Esophagus squamous epithelium (tissue), 5 donors: ENCODE results near the gene CACNA1F. TPM values are rescaled to one million over a fixed set of nuclear protein-coding genes. Genes with fewer than 3 reads are reported as not detected.

ENCODE experiments used
- DNase-seq: peaks from one replicate; lab custom pipeline; 2025; lab: John Stamatoyannopoulos, UW
- H3K27ac ChIP-seq, 4 donors: fragments of 200-600 bp; sonication (generic); one replicate each; pipeline ENCODE4 v1.5.1; 2016 to 2019; ENCODE audit warnings: mild to moderate bottlenecking in 1 of 4
- H3K27me3 ChIP-seq, 4 donors: fragments of 200-600 bp; sonication (generic); 1 replicate in 3 of 4; 2 replicates in 1 of 4; pipeline versions ENCODE4 v1.5.1 to v1.6.0; 2017 to 2021; ENCODE audit warnings: antibody characterized with exemption in 1 of 4
- H3K36me3 ChIP-seq, 3 donors: fragments of 200-600 bp; sonication (generic); one replicate each; pipeline ENCODE4 v1.5.1; 2016 to 2019
- H3K4me1 ChIP-seq, 3 donors: fragments of 200-600 bp; sonication (generic); one replicate each; pipeline ENCODE4 v1.5.1; 2017 to 2019
- H3K4me3 ChIP-seq, 4 donors: fragments of 200-600 bp; sonication (generic); 1 replicate in 3 of 4; 2 replicates in 1 of 4; pipeline ENCODE4 v1.5.1; 2016 to 2019; ENCODE audit warnings: mild to moderate bottlenecking in 2 of 4, moderate library complexity in 1 of 4
- H3K9me3 ChIP-seq, 3 donors: fragments of 200-600 bp; sonication (generic); one replicate each; pipeline ENCODE4 v1.5.1; 2016 to 2019
- CTCF ChIP-seq, 6 experiments: fragments of 450-650 bp in 4 of 6; fragments of 200-600 bp in 2 of 6; sonication (generic) in 2 of 6; IDR thresholded peaks; one replicate each; pipeline ENCODE4 v1.5.1; 2016 to 2019; ENCODE audit warnings: antibody characterized with exemption in 6 of 6, mild to moderate bottlenecking in 4 of 6, moderate library complexity in 4 of 6
- POLR2A ChIP-seq, 4 donors: fragments of 450-650 bp; IDR thresholded peaks; one replicate each; pipeline ENCODE4 v1.6.1; 2017; ENCODE audit warnings: antibody characterized with exemption in 4 of 4, mild to moderate bottlenecking in 4 of 4, moderate library complexity in 3 of 4
- WGBS, 2 donors: methylation state at CpG; one replicate each; pipeline ENCODE4 v1.1.5; 2018; 5-methylcytosine and 5-hydroxymethylcytosine counted together
- intact Hi-C: fragments of 100-400 bp; cut with DNase I; formaldehyde crosslinking; loops from one replicate; pipeline ENCODE4 v1.15.0; 2022
- total RNA-seq, 4 donors: library from RNA; depleted of rRNA; stranded (reverse); fragments of >200 nt; gene quantifications; one replicate each; pipeline ENCODE4 v1.1.0, GENCODE V29; 2016
- donor health status: DM: yes; HTN: yes; CAD: no.

The CACNA1F gene
- total RNA-seq, 4 donors from 2014 or later, result 0.38 TPM; not detected in 3

DNA sequence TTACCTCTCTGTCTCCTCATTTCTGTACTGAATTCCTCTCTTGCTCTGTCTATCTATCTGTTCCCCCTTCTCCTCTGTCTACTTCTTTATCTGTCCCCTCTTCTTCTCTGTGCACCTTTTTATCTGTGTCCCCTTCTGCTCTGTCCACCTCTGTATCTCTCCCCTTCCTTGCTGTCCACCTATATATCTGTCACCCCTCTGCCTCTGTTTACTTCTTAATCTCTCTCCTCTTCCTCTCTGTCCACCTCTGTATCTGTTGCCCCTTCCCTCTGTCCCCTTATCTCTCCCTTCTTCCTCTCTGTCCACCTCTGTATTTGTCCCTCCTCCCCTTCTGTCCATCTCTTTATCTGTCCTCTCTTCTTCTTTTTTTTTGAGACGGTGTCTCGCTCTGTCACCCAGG is 11.1 kb upstream of the CACNA1F start:
- Histone ChIP-seq H3K9me3 (no peaks in the 10 kb centered on the region), H3K27ac (no peak overlapping the region), H3K27me3 (no peaks in the 10 kb centered on the region), H3K36me3 (peaks cover 0 to 73% (median 6%) of the 10 kb centered on the region in 3 donors), H3K4me1 (no peaks in the 10 kb centered on the region), H3K4me3 (no peak overlapping the region)
- no peak for DNase-seq
- 88 to 90% methylated on average over 2 of the region's 2 CpGs for WGBS, 2 donors
- intact Hi-C loops, result no loop called here
- TF ChIP-seq POLR2A (IDR thresholded peaks at IDR 0.05) (no peak), CTCF (IDR thresholded peaks at IDR 0.05) (no peak)

DNA sequence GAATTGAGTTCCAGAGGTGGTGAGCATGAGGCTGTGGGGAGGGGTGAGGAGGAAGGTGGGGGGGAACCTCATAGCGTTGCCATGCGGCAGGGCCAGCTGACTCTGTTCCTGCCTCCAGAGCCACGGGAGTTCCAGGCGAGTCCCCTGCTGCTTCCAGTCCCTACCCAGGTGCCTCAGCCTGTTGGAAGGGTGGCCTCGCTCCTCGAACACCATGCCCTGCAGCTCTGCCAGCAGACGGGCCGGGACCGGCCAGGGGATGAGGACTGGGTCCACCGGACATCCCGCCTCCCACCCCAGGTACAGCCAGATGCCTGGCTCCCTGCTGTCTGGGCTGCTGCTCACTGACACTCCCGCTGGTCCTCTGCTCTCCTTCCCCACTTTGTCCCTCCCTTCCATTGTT is 10.0 kb upstream of the CACNA1F start:
- TF ChIP-seq POLR2A (IDR thresholded peaks at IDR 0.05), result no peak
- TF ChIP-seq CTCF (IDR thresholded peaks at IDR 0.05), result no peak
- WGBS, 2 donors, result 78 to 86% methylated on average over 1 to 5 of the region's 12 CpGs
- H3K4me3 ChIP-seq, result no peak overlapping the region
- H3K4me1 ChIP-seq, result no peaks in the 10 kb centered on the region
- no peaks in the 10 kb centered on the region for H3K9me3 ChIP-seq
- intact Hi-C loops, result no loop called here
- no peaks in the 10 kb centered on the region for H3K27me3 ChIP-seq
- no peak for DNase-seq
- no peak overlapping the region for H3K27ac ChIP-seq
- H3K36me3 ChIP-seq, result peaks cover 0 to 62% (median 0%) of the 10 kb centered on the region in 3 donors

- Histone ChIP-seq H3K27me3 (no peaks in the 10 kb centered on the region), H3K9me3 (no peaks in the 10 kb centered on the region), H3K4me3 (no peak overlapping the region), H3K4me1 (no peaks in the 10 kb centered on the region), H3K27ac (no peak overlapping the region), H3K36me3 (peaks cover 0 to 57% (median 0%) of the 10 kb centered on the region in 3 donors)
- TF ChIP-seq POLR2A (IDR thresholded peaks at IDR 0.05) (no peak), CTCF (IDR thresholded peaks at IDR 0.05) (no peak)
- intact Hi-C loops, result no loop called here
- DNase-seq, result no peak
- WGBS, 2 donors, result 70 to 79% methylated on average over 3 to 9 of the region's 12 CpGs
Measured at GRCh38 chrX:49242545-49243066, 9.5 kb upstream of the CACNA1F start.

DNA sequence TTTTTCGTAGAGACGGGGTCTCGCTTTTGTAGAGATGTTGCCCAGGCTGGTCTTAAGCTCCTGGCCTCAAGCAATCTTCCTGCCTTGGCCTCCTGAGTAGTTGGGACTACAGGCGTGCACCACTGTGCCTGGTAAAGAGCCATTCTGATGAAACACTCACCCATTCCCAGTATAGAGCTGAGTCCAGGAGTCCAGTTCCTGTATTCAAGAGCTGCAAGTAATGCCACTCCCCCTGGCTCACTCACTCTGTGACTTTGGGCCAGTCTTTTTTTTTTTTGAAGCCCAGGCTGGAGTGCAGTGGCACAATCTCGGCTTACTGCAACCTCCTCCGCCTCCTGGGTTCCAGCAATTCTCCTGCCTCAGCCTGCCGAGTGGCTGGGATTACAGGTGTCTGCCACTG is 5.6 kb upstream of the CACNA1F start:
- 60 to 75% methylated on average over 4 to 6 of the region's 7 CpGs for WGBS, 2 donors
- no peak for DNase-seq
- no peaks in the 10 kb centered on the region for H3K9me3 ChIP-seq
- H3K36me3 ChIP-seq, result peaks cover 0 to 22% (median 0%) of the 10 kb centered on the region in 3 donors
- intact Hi-C loops, result no loop called here
- no peaks in the 10 kb centered on the region for H3K27me3 ChIP-seq
- H3K4me1 ChIP-seq, result peaks cover 0 to 14% (median 3%) of the 10 kb centered on the region in 3 donors
- H3K4me3 ChIP-seq, result no peak overlapping the region
- no peak overlapping the region for H3K27ac ChIP-seq
- TF ChIP-seq CTCF (IDR thresholded peaks at IDR 0.05), result no peak
- no peak for TF ChIP-seq POLR2A (IDR thresholded peaks at IDR 0.05)

GRCh38 chrX:49237060-49237459 is 3.9 kb upstream of the CACNA1F start:
- no peak for TF ChIP-seq POLR2A (IDR thresholded peaks at IDR 0.05)
- TF ChIP-seq CTCF (IDR thresholded peaks at IDR 0.05), result no peak
- Histone ChIP-seq H3K9me3 (no peaks in the 10 kb centered on the region), H3K4me3 (no peak overlapping the region), H3K27me3 (no peaks in the 10 kb centered on the region), H3K4me1 (peaks cover 0 to 14% (median 3%) of the 10 kb centered on the region in 3 donors), H3K27ac (no peak overlapping the region), H3K36me3 (peaks cover 0 to 5% (median 0%) of the 10 kb centered on the region in 3 donors)
- no peak for DNase-seq
- intact Hi-C loops, result no loop called here
- WGBS, 2 donors, result 69 to 88% methylated on average over 6 to 9 of the region's 9 CpGs
